GM19455 (cell line): ENCODE measurements around the gene GON4L.
"Not testable (repeated sequence)": the region's sequence is repeated elsewhere in the genome, so short reads cannot be mapped to it uniquely, and the experiment has no call there.

Experiments used
- ATAC-seq: cut with Tn5 transposase; IDR thresholded peaks from one replicate; pipeline ENCODE4 v1.9.1; 2021; ENCODE audit not compliant: unreplicated experiment

Gene GON4L

DNA sequence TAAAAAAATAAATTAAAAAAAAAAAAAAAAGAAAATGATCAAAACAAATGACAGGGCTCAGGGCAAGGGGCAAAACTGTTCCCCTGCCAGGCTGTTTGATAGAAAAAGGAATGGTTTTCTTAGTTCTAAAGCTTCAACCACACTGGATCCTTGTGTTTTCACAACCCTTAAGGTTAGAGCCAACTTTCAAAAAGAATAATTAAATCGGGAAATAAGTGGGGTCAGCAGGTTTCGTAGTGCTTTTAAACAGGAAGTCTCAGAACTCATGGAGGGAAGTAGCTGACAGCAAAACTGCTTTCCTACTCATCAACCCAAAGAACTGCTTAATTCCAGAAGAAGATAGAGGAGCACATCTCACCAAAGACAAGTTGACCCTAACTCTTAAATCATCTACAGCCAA is 155.3 kb downstream of the GON4L start:
- ATAC-seq = not testable (repeated sequence)
